Panc1 (cell line): ENCODE measurements around the gene SLC11A2.

ENCODE experiments used
- CTCF ChIP-seq: fragments of 450-650 bp; IDR thresholded peaks from 2 replicates; pipeline ENCODE4 v1.5.1; 2017; ENCODE audit warnings: mild to moderate bottlenecking
- POLR2AphosphoS5 ChIP-seq: IDR thresholded peaks from 2 replicates; pipeline ENCODE4 v1.6.1; 2012; ENCODE audit warnings: mild to moderate bottlenecking, low read depth, low read length, moderate library complexity
- REST ChIP-seq, 2 experiments: IDR thresholded peaks; 2 replicates each; pipeline ENCODE4 v1.6.1; 2011 to 2012; ENCODE audit warnings: low read depth in 2 of 2, control low read depth in 1 of 2, low read length in 1 of 2, mild to moderate bottlenecking in 1 of 2, moderate library complexity in 1 of 2; ENCODE audit not compliant: insufficient read depth in 1 of 2
- SIN3A ChIP-seq: IDR thresholded peaks from 2 replicates; pipeline ENCODE4 v1.6.1; 2012; ENCODE audit warnings: low read depth, mild to moderate bottlenecking, low read length, moderate library complexity, borderline replicate concordance; ENCODE audit not compliant: insufficient read depth

- TF ChIP-seq CTCF, result no peak
- TF ChIP-seq REST (IDR thresholded peaks at IDR 0.05; ENCODE audit: insufficient read depth in 1 of 2, low read depth in 2 of 2, low read length in 1 of 2), result no peak
- no peak for TF ChIP-seq SIN3A
- TF ChIP-seq POLR2AphosphoS5, result no peak
Measured at GRCh38 chr12:50960130-50960529, 66.1 kb downstream of the SLC11A2 start.
